ACC112 (cell line): ENCODE data around the gene USP9X.

Source experiments
- H2AFZ ChIP-seq: fragments of 200-600 bp; sonication (generic); one replicate; pipeline ENCODE4 v1.6.0; 2017; ENCODE audit warnings: antibody characterized with exemption, low read length; ENCODE audit not compliant: unreplicated experiment
- H3K27ac ChIP-seq: fragments of 200-600 bp; sonication (generic); 2 replicates; pipeline ENCODE4 v1.5.1; 2014; ENCODE audit warnings: low read depth, mild to moderate bottlenecking, antibody characterized with exemption, low read length, moderate library complexity
- H3K27me3 ChIP-seq: fragments of 200-600 bp; sonication (generic); 2 replicates; pipeline ENCODE4 v1.6.1; 2014; ENCODE audit warnings: mild to moderate bottlenecking, antibody characterized with exemption, low read length, moderate library complexity, mixed read lengths; ENCODE audit not compliant: insufficient read depth
- H3K36me3 ChIP-seq: fragments of 200-600 bp; sonication (generic); 2 replicates; pipeline ENCODE4 v1.6.1; 2016; ENCODE audit warnings: mild to moderate bottlenecking, antibody characterized with exemption, low read length, moderate library complexity, mixed read lengths; ENCODE audit not compliant: insufficient read depth
- H3K4me1 ChIP-seq: fragments of 200-600 bp; sonication (generic); one replicate; pipeline ENCODE4 v1.6.1; 2016; ENCODE audit warnings: low read length, mixed read lengths; ENCODE audit not compliant: insufficient read depth, unreplicated experiment, control insufficient read depth
- H3K4me3 ChIP-seq: fragments of 200-600 bp; sonication (generic); 2 replicates; pipeline ENCODE4 v1.5.1; 2014; ENCODE audit warnings: mild to moderate bottlenecking, low read depth, low read length
- H3K79me2 ChIP-seq: fragments of 200-600 bp; sonication (generic); one replicate; pipeline ENCODE4 v1.6.0; 2016; ENCODE audit warnings: low read length; ENCODE audit not compliant: control insufficient read depth, unreplicated experiment, insufficient read depth

Gene USP9X

DNA sequence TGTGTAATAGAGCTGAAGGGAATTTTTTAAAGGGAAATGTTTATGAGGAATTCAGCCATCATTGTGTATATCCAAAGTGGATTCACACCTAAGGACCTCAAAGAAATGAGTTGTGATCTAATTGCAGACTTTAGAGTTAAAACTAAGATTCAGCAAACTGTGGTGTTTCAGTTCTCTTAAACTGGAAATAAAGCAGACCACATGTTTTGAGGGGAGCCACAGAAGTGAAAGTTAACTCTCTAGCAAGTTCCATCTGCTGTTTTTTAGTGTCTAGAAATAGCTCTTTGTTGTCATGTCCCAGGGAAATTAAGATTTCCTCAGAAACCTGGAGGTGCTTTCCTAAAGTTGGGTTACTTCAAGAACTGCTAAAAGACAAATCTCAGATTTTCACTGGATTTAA is 151.4 kb downstream of the USP9X start:
- H2AFZ ChIP-seq: no peak overlapping the region
- no peaks in the 10 kb centered on the region for H3K79me2 ChIP-seq
- no peaks in the 10 kb centered on the region for H3K27me3 ChIP-seq
- H3K4me3 ChIP-seq: no peak overlapping the region
- H3K4me1 ChIP-seq: peaks cover 11% of the 10 kb centered on the region
- no peak overlapping the region for H3K27ac ChIP-seq
- peaks cover 13% of the 10 kb centered on the region for H3K36me3 ChIP-seq

DNA sequence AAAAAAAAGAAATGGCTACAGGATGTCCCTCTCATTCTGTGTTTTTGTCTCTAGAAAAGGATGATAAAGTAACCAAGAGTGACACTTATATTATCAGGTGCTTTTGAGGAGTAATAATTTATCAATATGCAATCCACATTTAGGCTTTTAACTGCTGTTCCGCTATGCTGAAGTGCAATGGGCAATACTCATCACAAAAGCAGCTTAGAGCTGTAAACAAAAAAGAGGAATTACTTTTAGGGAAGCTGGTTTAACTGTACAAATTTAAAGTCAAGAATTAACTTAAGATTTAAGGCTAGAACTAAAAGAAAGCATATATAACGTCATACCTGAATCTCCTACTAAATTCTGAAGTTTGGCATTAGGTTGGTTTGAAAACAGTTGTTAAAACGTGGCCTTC is 155.3 kb downstream of the USP9X start:
- Histone ChIP-seq H3K4me3 (no peak overlapping the region), H2AFZ (no peak overlapping the region), H3K27me3 (no peaks in the 10 kb centered on the region), H3K79me2 (no peaks in the 10 kb centered on the region), H3K4me1 (peaks cover 11% of the 10 kb centered on the region), H3K36me3 (no peaks in the 10 kb centered on the region), H3K27ac (no peak overlapping the region)

DNA sequence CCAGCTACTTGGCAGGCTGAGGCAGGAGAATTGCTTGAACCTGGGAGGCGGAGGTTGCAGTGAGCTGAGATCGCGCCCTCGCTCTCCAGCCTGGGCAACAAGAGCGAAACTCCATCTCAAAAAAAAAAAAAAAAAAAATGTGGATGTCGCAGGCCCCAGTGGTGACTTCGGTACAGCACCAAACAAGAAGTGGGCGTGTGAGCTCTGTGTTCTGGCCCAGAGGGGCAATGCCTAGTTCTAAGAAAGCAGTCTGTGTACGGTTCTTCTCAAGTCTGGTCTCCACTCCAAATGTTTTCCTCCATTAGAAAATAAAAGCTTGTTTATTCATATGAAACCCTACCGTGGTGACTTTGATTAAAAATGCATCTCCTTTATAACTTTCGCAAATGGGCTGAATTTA is 156.7 kb downstream of the USP9X start:
- Histone ChIP-seq H3K4me3 (no peak overlapping the region), H3K27ac (no peak overlapping the region), H3K4me1 (peaks cover 9% of the 10 kb centered on the region), H3K36me3 (no peaks in the 10 kb centered on the region), H2AFZ (no peak overlapping the region), H3K79me2 (no peaks in the 10 kb centered on the region), H3K27me3 (no peaks in the 10 kb centered on the region)

DNA sequence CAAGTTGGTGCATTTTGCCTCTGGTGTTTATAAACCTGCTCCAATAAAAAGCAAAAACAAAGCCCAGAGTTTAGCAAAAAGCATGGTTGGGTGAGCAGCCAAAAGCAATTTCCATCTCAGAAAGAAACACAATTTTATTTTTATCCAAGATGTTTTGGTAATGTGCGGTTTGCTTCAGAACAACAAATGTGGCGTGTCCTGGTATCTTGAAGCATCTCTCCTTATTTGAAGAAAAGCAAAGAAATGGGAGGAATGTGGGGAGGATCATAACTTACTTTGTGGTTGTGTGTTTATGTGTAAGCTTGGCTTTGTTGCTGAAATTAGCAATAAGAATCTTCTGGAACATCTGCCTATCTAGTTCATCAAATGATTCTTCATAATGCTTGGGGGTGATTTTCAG is 160.4 kb downstream of the USP9X start:
- no peak overlapping the region for H3K27ac ChIP-seq
- H3K79me2 ChIP-seq: no peaks in the 10 kb centered on the region
- H2AFZ ChIP-seq: no peak overlapping the region
- no peaks in the 10 kb centered on the region for H3K27me3 ChIP-seq
- H3K4me1 ChIP-seq: no peaks in the 10 kb centered on the region
- no peaks in the 10 kb centered on the region for H3K36me3 ChIP-seq
- no peak overlapping the region for H3K4me3 ChIP-seq

DNA sequence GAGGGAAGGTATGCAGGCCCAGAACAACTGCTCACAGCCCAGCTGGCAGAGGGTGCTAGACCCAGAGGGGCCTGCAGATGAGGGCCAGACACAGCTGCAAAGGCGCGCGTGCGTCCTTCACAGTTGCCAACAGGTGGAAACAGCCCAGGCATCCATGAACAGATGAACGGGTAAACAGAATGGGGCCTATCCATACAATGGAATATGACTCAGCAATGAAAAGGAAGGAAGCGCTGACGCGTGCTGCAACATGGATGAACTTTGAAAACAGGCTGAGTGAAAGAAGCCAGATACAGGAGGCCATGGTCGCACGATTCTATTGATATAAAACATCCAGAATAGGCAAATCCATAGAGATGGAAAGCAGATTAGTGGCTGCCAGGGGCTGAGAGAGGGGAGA is 165.6 kb downstream of the USP9X start:
- Histone ChIP-seq H3K4me1 (no peaks in the 10 kb centered on the region), H3K27me3 (no peaks in the 10 kb centered on the region), H3K79me2 (no peaks in the 10 kb centered on the region), H2AFZ (no peak overlapping the region), H3K4me3 (no peak overlapping the region), H3K36me3 (no peaks in the 10 kb centered on the region), H3K27ac (no peak overlapping the region)

DNA sequence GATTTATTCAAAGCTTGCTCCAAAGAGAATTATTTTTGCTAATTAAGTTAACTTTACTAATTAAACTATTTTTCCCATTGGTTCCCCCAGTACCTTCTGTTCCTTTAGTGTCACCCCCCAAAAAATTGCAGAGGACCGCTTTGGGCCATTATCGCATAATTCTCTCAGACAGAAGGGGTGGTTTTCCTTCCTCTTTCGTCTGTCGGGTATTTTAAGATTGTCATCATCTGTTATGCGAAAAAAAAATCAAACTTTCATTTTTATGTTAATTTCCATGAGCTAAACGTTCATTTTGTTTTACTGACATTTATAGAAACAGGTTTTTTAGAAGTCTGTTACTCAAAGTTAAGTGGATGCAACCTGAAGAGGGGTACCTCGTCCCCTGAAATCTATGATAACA is 172.6 kb downstream of the USP9X start:
- Histone ChIP-seq H3K27me3 (no peaks in the 10 kb centered on the region), H3K79me2 (no peaks in the 10 kb centered on the region), H2AFZ (no peak overlapping the region), H3K27ac (no peak overlapping the region), H3K4me1 (no peaks in the 10 kb centered on the region), H3K36me3 (no peaks in the 10 kb centered on the region), H3K4me3 (no peak overlapping the region)

DNA sequence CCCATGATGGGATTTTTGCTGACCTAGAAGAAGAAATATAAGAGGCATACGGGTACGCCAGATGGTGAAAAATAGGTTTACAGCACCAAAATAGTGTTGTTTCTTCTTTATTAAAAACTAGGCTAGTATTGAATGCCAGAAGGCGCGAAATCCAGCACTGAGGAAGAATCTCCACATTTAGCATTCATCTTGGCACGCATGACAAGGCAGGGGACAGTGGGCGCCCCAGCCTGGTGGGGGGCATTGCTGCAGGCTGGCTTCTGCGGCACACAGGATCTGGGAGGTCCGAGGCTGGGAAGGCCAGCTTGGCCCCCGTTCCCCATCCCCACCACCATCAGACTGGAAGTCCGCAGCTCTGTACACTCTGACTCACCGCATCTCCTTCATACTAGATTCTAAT is 173.0 kb downstream of the USP9X start:
- H3K4me1 ChIP-seq: no peaks in the 10 kb centered on the region
- no peaks in the 10 kb centered on the region for H3K79me2 ChIP-seq
- H3K36me3 ChIP-seq: no peaks in the 10 kb centered on the region
- no peak overlapping the region for H3K4me3 ChIP-seq
- no peaks in the 10 kb centered on the region for H3K27me3 ChIP-seq
- no peak overlapping the region for H2AFZ ChIP-seq
- H3K27ac ChIP-seq: no peak overlapping the region

DNA sequence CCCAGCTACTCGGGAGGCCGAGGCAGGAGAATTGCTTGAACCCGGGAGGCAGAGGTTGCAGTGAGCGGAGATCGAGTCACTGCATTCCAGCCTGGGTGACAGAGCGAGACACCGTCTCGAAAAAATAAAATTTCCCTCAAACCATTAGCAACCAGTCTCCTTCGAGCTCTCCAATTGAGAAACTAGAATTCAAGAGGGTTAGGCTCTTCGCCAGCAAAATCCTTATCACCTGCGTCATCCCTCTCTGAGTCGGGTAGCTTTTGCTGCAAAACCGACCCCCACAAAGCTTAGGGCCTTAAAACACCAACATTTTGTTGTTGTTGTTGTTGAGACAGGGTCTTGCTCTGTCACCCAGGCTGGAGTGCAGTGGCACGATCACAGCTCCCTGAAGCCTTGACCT is 173.6 kb downstream of the USP9X start:
- Histone ChIP-seq H3K36me3 (no peaks in the 10 kb centered on the region), H2AFZ (no peak overlapping the region), H3K4me3 (no peak overlapping the region), H3K27ac (no peak overlapping the region), H3K4me1 (no peaks in the 10 kb centered on the region), H3K79me2 (no peaks in the 10 kb centered on the region), H3K27me3 (no peaks in the 10 kb centered on the region)

DNA sequence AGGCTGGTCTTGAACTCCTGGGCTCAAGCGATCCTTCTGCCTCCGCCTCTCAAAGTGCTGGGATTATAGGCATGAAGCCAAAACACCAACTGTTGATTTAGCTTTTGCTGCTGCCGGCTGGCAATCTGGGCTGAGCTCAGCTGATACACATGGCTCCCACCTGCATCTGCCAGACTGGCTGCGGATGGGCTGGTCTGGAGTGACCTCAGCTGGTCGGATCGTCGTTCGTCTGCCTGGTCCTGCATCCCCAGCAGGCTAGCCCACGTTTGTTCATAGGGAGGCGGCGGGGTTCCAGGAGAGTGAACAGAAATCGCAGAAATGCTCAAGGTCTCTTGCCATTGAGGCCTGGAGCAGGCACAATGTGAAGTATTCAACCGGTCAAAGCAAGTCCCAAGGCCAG is 174.3 kb downstream of the USP9X start:
- Histone ChIP-seq H3K79me2 (no peaks in the 10 kb centered on the region), H3K27me3 (no peaks in the 10 kb centered on the region), H3K4me3 (no peak overlapping the region), H3K4me1 (no peaks in the 10 kb centered on the region), H3K36me3 (no peaks in the 10 kb centered on the region), H2AFZ (no peak overlapping the region), H3K27ac (no peak overlapping the region)

DNA sequence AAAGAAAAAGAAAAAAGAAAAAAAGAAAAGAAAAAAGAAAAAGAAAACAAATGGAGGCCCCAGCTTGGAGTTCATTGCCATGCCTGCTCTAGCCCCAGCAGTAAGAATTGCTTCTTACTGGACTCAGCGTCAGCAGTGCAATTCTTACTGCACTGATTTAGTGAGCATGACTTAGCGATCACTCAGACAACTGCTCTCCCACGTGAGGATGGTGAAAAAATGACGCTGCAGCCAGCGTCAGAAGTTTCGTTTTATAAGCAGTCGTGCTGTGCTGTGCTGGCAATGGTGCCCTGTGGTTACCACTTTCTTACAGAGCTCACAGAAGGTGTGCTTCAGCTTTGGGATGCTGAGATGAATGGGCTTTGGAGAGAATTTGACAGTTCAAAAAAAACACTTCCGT is 180.4 kb downstream of the USP9X start:
- H3K4me3 ChIP-seq: no peak overlapping the region
- no peaks in the 10 kb centered on the region for H3K27me3 ChIP-seq
- no peak overlapping the region for H3K27ac ChIP-seq
- no peaks in the 10 kb centered on the region for H3K36me3 ChIP-seq
- H3K79me2 ChIP-seq: no peaks in the 10 kb centered on the region
- H3K4me1 ChIP-seq: no peaks in the 10 kb centered on the region
- no peak overlapping the region for H2AFZ ChIP-seq

DNA sequence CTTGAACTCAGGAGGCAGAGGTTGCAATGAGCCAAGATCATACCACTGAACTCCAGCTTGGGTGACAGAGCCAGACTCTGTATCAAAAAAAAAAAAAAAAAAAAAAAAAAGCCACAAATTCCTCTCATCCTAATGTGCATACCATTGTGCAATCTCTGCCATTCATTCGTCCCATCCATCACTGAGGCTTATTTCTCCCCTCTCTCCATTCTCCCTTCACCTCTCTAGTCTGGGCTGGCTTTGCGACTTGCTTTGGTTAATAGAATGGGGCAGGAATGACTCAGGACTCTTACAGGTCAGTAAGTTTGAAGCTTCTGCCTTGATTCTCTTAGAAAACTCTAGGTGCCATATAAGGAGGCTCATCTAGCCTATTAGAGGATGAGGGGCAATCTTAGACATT is 188.4 kb downstream of the USP9X start:
- no peaks in the 10 kb centered on the region for H3K36me3 ChIP-seq
- no peaks in the 10 kb centered on the region for H3K79me2 ChIP-seq
- no peak overlapping the region for H3K27ac ChIP-seq
- no peak overlapping the region for H3K4me3 ChIP-seq
- no peak overlapping the region for H2AFZ ChIP-seq
- H3K27me3 ChIP-seq: no peaks in the 10 kb centered on the region
- peaks cover 5% of the 10 kb centered on the region for H3K4me1 ChIP-seq
